ENCODE data around the gene IGFL1.
"Not testable (repeated sequence)": the region's sequence is repeated elsewhere in the genome, so short reads cannot be mapped to it uniquely, and the experiment has no call there.

Gene IGFL1

DNA sequence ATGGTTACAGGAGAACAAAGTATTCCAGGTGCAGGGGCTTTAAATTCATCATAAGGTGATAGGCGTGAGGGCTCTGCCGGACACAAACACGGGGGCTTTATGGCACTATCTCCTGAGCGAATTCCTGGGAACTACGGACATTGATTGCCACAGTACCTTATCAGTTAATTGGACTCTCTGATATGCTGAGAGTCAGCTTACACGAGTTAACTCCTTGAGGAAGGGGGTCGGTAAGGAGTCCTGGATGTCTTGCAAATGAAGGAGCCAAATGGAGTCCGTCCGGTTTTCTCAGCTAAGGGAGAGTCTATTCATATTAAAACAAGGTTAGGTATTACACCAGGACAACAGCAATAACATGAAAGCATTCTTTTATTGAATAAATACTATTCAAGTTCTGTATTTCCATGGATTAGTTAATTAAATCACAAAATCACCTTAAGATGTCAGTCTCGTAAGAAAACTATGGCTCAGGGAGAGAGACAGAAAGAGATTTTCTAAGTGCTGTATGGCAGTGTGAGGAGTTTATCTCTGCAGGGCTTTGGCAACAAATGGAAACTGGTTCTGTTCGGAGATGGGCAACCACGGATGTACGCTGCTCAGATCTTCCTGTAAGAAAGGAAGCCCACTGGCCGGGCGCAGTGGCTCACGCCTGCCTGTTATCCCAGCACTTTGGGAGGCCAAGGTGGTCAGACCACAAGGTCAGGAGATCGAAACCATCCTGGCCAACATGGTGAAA lies 41.1 kb downstream of the IGFL1 start:
- DNase-seq (ENCODE audit: low read depth), result no peak

DNA sequence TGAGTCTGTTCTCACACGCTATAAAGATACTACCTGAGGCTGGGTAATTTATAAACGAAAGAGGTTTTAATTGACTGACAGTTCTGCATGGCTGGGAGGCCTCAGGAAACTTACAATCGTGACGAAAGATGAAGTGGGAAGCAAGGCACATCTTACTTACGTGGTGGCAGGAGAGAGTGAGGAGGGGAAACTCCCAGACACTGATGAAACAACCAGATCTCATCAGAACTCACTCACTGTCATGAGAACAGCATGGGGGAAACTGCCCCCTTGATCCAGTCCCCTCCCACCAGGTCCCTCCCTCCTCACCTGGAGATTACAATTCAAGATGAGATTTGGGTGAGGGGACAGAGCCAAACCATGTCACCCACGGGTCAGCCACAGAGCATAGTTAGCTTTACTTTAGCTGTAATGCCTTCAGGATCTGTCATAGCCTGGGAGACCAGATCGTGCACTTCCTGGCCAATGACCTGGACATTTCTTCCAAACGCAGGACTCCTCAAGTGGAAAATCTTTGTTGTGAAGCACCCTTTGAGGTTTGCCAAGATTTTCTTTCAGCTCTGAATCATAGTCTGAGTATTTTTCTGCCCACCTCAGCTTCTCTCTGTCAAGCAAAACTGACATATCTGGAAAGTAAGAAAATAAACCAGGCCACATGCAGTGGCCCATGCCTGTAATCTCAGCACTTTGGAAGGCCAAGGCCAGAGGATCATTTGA lies 42.1 kb downstream of the IGFL1 start:
- no peak for DNase-seq (ENCODE audit: low read depth)

DNA sequence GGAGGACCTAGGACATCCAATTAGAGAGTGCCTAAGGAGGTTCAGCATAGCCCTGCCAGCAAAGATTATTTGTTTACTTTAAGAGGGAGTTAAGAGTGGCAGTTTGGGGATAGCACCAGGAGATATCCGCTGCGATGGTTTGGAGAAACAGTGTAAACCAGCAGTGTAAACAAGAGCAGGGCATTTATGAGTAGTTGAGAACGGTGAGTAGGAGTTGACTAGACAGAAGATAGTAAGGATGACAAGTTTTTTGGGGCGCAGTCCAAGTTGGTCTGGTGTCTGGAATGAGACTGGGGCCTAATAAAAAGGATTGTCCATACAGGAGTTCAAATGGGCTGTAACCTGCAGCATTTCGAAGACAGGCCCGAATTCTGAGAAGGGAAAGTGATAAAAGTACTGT lies 44.4 kb downstream of the IGFL1 start:
- DNase-seq (ENCODE audit: low read depth), result not testable (repeated sequence)

DNA sequence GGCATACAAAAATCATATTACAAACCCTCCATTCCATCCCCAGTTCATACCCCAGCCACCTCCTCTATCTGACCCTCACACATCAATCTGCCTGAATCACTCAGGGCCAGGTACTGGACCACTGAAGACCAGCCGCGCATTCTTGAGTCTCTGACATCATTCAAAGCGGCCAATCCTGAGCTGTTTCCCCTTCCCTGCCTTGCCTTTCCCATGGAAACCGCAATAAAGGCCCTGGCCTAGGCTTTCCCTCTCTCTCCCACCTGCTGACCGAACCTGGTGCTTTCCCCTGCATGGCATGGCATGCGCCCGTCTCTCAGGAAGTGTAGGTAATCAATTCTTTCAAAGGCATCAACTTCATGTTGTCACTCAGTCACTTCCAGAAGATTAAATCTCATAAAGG lies 49.6 kb downstream of the IGFL1 start:
- no peak for DNase-seq (ENCODE audit: low read depth)
